Sigmoid colon (tissue), 3 donors: ENCODE data around the gene TMEM223.
A peak's percentile ranks its signal among the peaks of the same experiment; 100 is the strongest.

Experiments
- CTCF ChIP-seq, 4 experiments: fragments of 450-650 bp in 3 of 4; fragments of 200-600 bp in 1 of 4; IDR thresholded peaks; one replicate each; pipeline ENCODE4 v1.5.1; 2016 to 2019; ENCODE audit warnings: antibody characterized with exemption in 4 of 4, mild to moderate bottlenecking in 3 of 4, moderate library complexity in 2 of 4
- POLR2A ChIP-seq, 2 donors: fragments of 450-650 bp; IDR thresholded peaks; one replicate each; pipeline ENCODE4 v1.6.1; 2016; ENCODE audit warnings: antibody characterized with exemption in 2 of 2, mild to moderate bottlenecking in 2 of 2, moderate library complexity in 2 of 2

- peak; percentile 87 to 90 for TF ChIP-seq POLR2A (IDR thresholded peaks at IDR 0.05)
- no peak for TF ChIP-seq CTCF (IDR thresholded peaks at IDR 0.05)
Measured at GRCh38 chr11:62831520-62832335, 39.9 kb upstream of the TMEM223 start, which contains the start of gene STX5.
